ENCODE data around the gene LMNB1. TPM values are rescaled to one million over a fixed set of nuclear protein-coding genes. Genes with fewer than 3 reads are reported as not detected.

Gene LMNB1
- total and polyA plus RNA-seq, 2 experiments from 2014 or later: 20.1 to 269 TPM

- H3K9me3 Mint-ChIP-seq: no peaks in the 10 kb centered on the region
- no peak overlapping the region for H2AFZ ChIP-seq
These were observed 480 bp downstream of the LMNB1 start for GRCh38 chr5:126777257-126777974.

More at GRCh38 chr5:126777257-126777974, 480 bp downstream of the LMNB1 start:
- Histone ChIP-seq H3F3A (replicated peaks; ENCODE audit: low read depth) (peaks cover 15% of the 10 kb centered on the region), H3K27me3 (ENCODE audit: insufficient read depth) (no peaks in the 10 kb centered on the region), H3K4me2 (peak overlapping the region; percentile 94), H3K36me3 (ENCODE audit: insufficient read depth) (peaks cover 3% of the 10 kb centered on the region; the same call in 1 of the 2 replicates), H3K27ac (ENCODE audit: low read depth) (peak overlapping the region; percentile 99), H3K79me2 (replicated peaks; ENCODE audit: insufficient read depth) (peaks cover 52% of the 10 kb centered on the region), H3K4me3 (peak overlapping the region; percentile 97), H4K20me1 (replicated peaks; ENCODE audit: insufficient read depth) (peaks cover 29% of the 10 kb centered on the region), H3K9me2 (ENCODE audit: insufficient read depth) (no peaks in the 10 kb centered on the region), H3K4me1 (ENCODE audit: insufficient read depth) (peaks cover 18% of the 10 kb centered on the region)
- Mint-ChIP-seq H3K27ac (peak overlapping the region; percentile 98), H3K4me1 (peaks cover 23% of the 10 kb centered on the region), H3K4me3 (peak overlapping the region; percentile 91), H3K36me3 (ENCODE audit: low read depth) (peaks cover 35% of the 10 kb centered on the region), H3K27me3 (ENCODE audit: insufficient read depth, low read depth, poor library complexity) (peaks cover 23% of the 10 kb centered on the region)
- TF ChIP-seq EZH2phosphoT487 (IDR thresholded peaks at IDR 0.05; ENCODE audit: unreplicated experiment): no peak
- TF ChIP-seq POLR2AphosphoS5 (IDR thresholded peaks at IDR 0.05; ENCODE audit: low read depth): no peak
- no peak for TF ChIP-seq REST (IDR thresholded peaks at IDR 0.05; ENCODE audit: unreplicated experiment)
- no peak for TF ChIP-seq EZH2 (IDR thresholded peaks at IDR 0.05; ENCODE audit: low read depth, unreplicated experiment)
- TF ChIP-seq STAT1 (IDR thresholded peaks at IDR 0.05; ENCODE audit: unreplicated experiment): no peak
- no peak for TF ChIP-seq ETS1 (IDR thresholded peaks at IDR 0.05)
- TF ChIP-seq CREB1 (CRISPR knock-in tag; IDR thresholded peaks at IDR 0.05; ENCODE audit: low read depth): no peak
- TF ChIP-seq ZNF114 (CRISPR knock-in tag; IDR thresholded peaks at IDR 0.05): no peak
- no peak for TF ChIP-seq ZNF462 (CRISPR knock-in tag; IDR thresholded peaks at IDR 0.05)
- TF ChIP-seq CTCF (conservative IDR thresholded peaks at IDR 0.05; ENCODE audit: low read depth in 2 of 2): no peak
- TF ChIP-seq NANOG (IDR thresholded peaks at IDR 0.05; ENCODE audit: borderline replicate concordance): no peak
- no peak for TF ChIP-seq JUNB (IDR thresholded peaks at IDR 0.05; ENCODE audit: unreplicated experiment)
- TF ChIP-seq ZNF331 (CRISPR knock-in tag; IDR thresholded peaks at IDR 0.05; ENCODE audit: low read depth): no peak
- DNase-seq (ENCODE audit: low spot score) (peak; percentile 67), ATAC-seq (peak; percentile 11)

Measured in GM23338 (cell line).